Spleen (tissue), 3 donors: ENCODE measurements around the gene ADGRE2.

Experiments
- POLR2A ChIP-seq, 3 donors: fragments of 450-650 bp; IDR thresholded peaks; one replicate each; pipeline ENCODE4 v1.5.1; 2017; ENCODE audit warnings: antibody characterized with exemption in 3 of 3, mild to moderate bottlenecking in 1 of 3
- POLR2AphosphoS5 ChIP-seq, 3 donors: sonication (generic); formaldehyde crosslinking; IDR thresholded peaks; one replicate each; pipeline ENCODE4 v1.5.1; 2017; ENCODE audit warnings: antibody characterized with exemption in 3 of 3

DNA sequence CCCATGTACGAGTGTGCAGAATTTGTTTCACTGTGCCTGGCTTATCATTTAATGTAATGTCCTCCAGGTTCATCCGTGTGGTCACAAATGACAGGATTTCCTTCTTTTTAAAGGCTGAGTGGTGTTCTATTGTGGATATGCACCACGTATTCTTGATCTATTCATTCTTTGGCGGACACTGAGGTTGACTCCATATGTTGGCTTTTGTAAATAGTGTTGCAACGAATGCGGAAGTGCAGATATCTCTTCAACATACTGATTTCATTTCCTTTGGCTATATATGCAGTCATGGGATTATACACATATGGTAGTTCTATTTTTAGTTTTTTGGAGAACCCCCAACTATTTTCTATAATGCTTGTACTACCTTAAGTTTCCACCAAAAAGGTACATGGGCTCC lies 43.6 kb upstream of the ADGRE2 start:
- no peak for TF ChIP-seq POLR2AphosphoS5 (IDR thresholded peaks at IDR 0.05)
- TF ChIP-seq POLR2A (IDR thresholded peaks at IDR 0.05) = no peak
